Memory B cell (primary cell): ENCODE results near the gene ACSF3.
A peak's percentile ranks its signal among the peaks of the same experiment; 100 is the strongest.

Experiments used
- ATAC-seq: fragments of 150-1000 bp; cut with Tn5 transposase; 2 replicates; pipeline ENCODE4 v1.10.0; 2021; ENCODE audit warnings: low read depth, mild to moderate bottlenecking, moderate library complexity
- DNase-seq, 2 donors: peaks; one replicate each; pipeline ENCODE4 v3.0.0; 2022; ENCODE audit warnings: low spot score in 2 of 2
- H3K27ac Mint-ChIP-seq: one replicate; pipeline ENCODE4 v1.8.0; 2022; ENCODE audit warnings: mild to moderate bottlenecking, moderate library complexity, mixed read lengths
- H3K27me3 Mint-ChIP-seq: one replicate; pipeline ENCODE4 v1.8.0; 2022; ENCODE audit warnings: mixed read lengths
- H3K36me3 Mint-ChIP-seq: one replicate; pipeline ENCODE4 v1.8.0; 2022; ENCODE audit warnings: mild to moderate bottlenecking, mixed read lengths
- H3K4me1 Mint-ChIP-seq: one replicate; pipeline ENCODE4 v1.8.0; 2022; ENCODE audit warnings: mixed read lengths
- H3K4me3 Mint-ChIP-seq: one replicate; pipeline ENCODE4 v1.8.0; 2022; ENCODE audit warnings: mild to moderate bottlenecking, moderate library complexity, mixed read lengths
- H3K9me3 Mint-ChIP-seq: one replicate; pipeline ENCODE4 v1.8.0; 2022; ENCODE audit warnings: mixed read lengths

ACSF3 gene

DNA sequence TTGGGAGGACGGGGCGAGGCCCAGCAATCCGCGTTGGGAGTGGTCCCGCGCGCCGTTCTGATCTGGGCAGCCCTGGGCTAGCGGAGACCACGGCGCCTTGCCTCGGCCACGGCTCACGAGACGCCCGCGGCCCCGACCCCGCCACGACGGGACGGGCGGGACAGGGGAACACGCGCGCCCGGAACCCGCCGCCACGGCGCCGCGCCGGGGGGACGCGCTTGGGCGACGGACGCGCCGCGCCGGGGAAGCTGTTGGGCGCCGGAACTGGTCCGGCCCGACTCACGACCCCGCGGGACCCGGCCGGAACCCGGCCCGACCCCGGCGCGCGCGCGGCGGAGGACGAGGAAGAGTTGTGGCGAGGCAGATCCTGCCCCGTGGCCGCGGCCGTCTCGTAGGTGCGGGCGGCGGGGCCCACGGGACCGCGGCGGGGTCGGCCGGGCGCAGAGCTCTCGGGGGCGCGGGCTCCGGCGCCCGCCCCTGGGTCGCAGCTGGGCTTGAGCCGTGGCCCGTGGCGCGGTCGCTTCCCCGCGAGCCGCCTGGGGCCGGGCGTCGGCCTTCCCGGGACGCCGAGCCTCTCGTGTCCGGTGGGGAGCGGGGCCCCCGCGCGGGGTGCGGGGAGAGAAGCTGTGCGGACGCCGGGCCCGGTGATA is at the start of gene ACSF3:
TSS of gene ACSF3 (plus strand) at position 251 of the 650 bp plus-strand sequence. CDS start 6,830 bp downstream, outside the sequence.
- Mint-ChIP-seq H3K27ac (peak within 1 kb of the TSS; percentile 74), H3K4me1 (peaks cover 42% of the 10 kb centered on the region), H3K4me3 (peak within 1 kb of the TSS; percentile 96), H3K36me3 (peaks cover 3% of the 10 kb centered on the region), H3K9me3 (no peaks in the 10 kb centered on the region), H3K27me3 (peaks cover 10% of the 10 kb centered on the region)
- ATAC-seq: peak; percentile 55
- DNase-seq: peak; percentile 65 to 77

DNA sequence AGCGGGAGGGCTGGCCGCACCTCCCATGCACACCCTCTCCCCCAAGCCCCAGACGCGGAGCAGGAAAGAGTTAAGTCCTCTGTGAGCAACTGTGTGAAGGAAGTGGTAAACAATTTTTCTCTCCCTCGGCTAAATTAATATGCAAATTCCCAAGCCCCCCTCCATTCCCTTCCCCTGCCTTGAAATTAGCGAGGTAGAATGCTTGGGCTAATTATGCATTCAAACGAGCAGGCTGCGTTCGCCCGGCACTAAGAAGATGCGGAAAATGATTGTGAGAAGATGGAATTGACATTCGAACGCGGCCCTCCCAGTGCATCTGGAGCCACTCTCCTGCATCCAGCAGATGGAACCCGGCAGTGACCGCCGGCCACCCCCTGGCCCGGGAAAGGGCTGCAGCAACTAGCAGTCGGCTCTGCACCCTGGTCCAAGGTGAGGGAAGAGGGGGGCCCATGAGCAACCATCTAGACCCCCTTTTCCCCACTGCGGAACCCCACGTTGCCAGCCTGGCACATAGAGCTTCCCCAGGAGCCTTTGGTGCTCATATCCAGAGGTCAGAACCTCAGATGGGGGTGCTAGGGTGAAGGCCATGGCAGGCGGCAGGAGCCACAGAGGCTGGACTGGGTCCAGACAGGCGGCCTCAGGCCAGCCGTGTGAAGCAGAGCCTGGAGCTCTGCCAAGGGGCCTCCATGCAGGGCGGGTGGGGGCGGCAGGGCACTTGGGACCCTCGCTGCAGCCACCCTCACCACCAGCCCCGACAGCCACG is 49.1 kb upstream of the ACSF3 start:
- Mint-ChIP-seq H3K4me3 (no peak overlapping the region), H3K27me3 (peaks cover 10% of the 10 kb centered on the region), H3K4me1 (peaks cover 14% of the 10 kb centered on the region), H3K36me3 (peaks cover 2% of the 10 kb centered on the region), H3K27ac (no peak overlapping the region), H3K9me3 (peaks cover 3% of the 10 kb centered on the region)
- no peak for ATAC-seq
- DNase-seq: no peak

GRCh38 chr16:89045181-89045815 is 48.4 kb upstream of the ACSF3 start:
- peaks cover 12% of the 10 kb centered on the region for H3K27me3 Mint-ChIP-seq
- ATAC-seq: no peak
- H3K4me1 Mint-ChIP-seq: peaks cover 16% of the 10 kb centered on the region
- H3K9me3 Mint-ChIP-seq: peaks cover 3% of the 10 kb centered on the region
- no peak for DNase-seq
- H3K4me3 Mint-ChIP-seq: no peak overlapping the region
- peaks cover 2% of the 10 kb centered on the region for H3K36me3 Mint-ChIP-seq
- no peak overlapping the region for H3K27ac Mint-ChIP-seq

GRCh38 chr16:89045881-89046280 is 47.8 kb upstream of the ACSF3 start:
- ATAC-seq (no peak), DNase-seq (no peak)
- Mint-ChIP-seq H3K27me3 (peaks cover 12% of the 10 kb centered on the region), H3K27ac (no peak overlapping the region), H3K4me1 (peaks cover 13% of the 10 kb centered on the region), H3K4me3 (no peak overlapping the region), H3K9me3 (peaks cover 3% of the 10 kb centered on the region), H3K36me3 (peaks cover 2% of the 10 kb centered on the region)

- peaks cover 13% of the 10 kb centered on the region for H3K4me1 Mint-ChIP-seq
- peaks cover 2% of the 10 kb centered on the region for H3K36me3 Mint-ChIP-seq
- DNase-seq (no peak), ATAC-seq (no peak)
- peaks cover 3% of the 10 kb centered on the region for H3K9me3 Mint-ChIP-seq
- H3K4me3 Mint-ChIP-seq: no peak overlapping the region
- H3K27me3 Mint-ChIP-seq: peaks cover 12% of the 10 kb centered on the region
- H3K27ac Mint-ChIP-seq: no peak overlapping the region
These were observed 47.2 kb upstream of the ACSF3 start for GRCh38 chr16:89046491-89046890.

DNA sequence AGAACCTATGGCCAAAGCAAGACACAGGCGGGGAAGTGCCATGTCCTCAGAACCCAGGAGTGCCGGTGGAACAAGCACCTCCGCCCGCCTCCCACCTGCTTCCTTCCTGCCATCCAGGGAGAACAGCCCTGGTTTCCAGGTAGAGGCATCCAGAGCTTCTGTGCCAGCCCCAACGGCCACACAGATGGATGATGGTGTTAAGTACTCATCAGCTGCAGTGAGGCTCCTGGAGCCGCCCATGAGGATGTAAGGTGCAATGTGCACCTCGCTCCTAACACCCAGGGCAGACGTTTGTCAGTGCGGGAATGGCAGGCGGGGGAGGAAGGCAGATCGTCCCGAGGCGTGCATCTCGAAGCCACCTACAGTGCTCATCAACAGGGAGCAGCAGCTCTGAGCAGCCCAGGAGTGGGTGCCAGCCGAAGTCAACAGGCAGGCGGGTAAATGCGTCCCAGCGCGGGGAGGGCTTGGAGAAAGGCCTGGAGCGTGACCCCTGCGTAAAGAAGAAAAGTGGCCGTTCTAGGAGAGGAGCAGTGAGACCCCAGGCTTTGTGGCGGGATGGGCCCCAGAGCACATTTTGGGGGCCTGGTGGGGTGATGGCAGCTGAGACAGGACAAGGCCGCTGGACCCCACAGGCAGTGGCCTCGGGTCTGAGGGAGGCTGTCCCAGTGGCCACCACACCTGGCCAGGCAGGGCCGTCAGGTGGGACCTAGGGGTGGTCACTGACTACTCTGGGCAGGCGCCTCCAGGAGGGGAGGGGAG is 46.1 kb upstream of the ACSF3 start:
- Mint-ChIP-seq H3K9me3 (peaks cover 3% of the 10 kb centered on the region), H3K4me3 (no peak overlapping the region), H3K4me1 (peaks cover 13% of the 10 kb centered on the region), H3K27me3 (peaks cover 12% of the 10 kb centered on the region), H3K36me3 (peaks cover 2% of the 10 kb centered on the region), H3K27ac (no peak overlapping the region)
- DNase-seq (no peak), ATAC-seq (no peak)

DNA sequence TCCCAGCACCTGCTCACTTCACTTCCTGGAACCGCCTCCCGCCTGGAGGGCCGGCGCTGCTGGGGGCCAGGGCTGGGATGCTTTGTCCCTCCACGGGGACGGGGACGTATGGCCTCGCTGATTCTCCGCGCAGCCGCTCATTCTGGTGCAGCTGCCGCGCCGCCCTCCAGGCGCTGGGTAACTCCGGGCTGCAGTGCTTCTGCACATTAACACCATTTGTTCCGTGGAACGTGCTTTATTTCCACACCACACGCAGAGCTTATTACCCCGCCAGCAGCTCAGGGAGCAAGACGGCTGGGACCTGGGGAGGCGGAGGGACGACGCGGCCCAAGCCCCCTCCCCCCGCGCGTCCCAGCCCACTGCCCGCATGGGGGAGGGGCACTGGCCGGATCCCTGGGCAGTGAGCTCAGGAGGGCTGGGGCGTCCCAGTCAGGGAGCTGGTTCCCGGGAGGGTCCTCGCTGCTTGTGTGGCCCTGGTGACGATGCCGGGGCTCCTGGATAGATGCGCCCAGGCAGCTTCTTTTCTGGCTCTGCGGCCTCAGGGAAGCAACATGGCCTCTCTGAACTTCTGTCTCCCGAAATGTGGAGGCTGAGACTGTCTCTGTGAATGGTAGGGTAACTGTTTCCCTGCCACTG is 45.4 kb upstream of the ACSF3 start:
- H3K27me3 Mint-ChIP-seq: peaks cover 14% of the 10 kb centered on the region
- peaks cover 2% of the 10 kb centered on the region for H3K36me3 Mint-ChIP-seq
- peaks cover 3% of the 10 kb centered on the region for H3K9me3 Mint-ChIP-seq
- peaks cover 15% of the 10 kb centered on the region for H3K4me1 Mint-ChIP-seq
- ATAC-seq (no peak), DNase-seq (no peak)
- no peak overlapping the region for H3K27ac Mint-ChIP-seq
- no peak overlapping the region for H3K4me3 Mint-ChIP-seq

DNA sequence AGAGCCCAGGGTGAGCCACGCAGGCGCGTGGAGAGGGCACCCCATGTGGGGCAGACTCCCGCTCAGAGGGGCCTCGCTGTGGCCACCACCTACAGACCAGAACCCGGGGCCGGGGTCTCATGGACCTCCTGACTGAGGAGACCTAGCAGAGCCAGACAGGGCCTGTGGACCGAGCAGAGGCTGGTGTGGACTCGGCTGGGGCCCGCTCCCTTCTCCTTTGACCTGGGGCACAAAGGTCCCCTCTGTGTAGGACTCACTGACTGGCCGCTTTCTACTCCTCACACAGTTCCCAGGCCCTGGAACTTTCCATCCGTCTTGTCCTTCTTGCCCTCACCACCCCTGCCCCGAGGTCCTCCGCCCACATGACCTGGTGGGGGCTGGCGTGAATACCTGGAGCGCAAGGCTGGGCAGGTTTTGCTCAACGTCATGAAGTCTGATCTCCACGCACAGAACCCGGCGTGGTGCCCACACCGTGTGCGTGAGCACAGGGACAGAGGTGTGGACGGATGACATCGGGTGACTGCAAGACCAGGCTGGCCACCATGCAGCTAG is 44.7 kb upstream of the ACSF3 start:
- H3K4me1 Mint-ChIP-seq: peaks cover 17% of the 10 kb centered on the region
- peaks cover 16% of the 10 kb centered on the region for H3K27me3 Mint-ChIP-seq
- ATAC-seq: no peak
- H3K36me3 Mint-ChIP-seq: peaks cover 2% of the 10 kb centered on the region
- no peak overlapping the region for H3K4me3 Mint-ChIP-seq
- no peak overlapping the region for H3K27ac Mint-ChIP-seq
- peaks cover 3% of the 10 kb centered on the region for H3K9me3 Mint-ChIP-seq
- DNase-seq: no peak

DNA sequence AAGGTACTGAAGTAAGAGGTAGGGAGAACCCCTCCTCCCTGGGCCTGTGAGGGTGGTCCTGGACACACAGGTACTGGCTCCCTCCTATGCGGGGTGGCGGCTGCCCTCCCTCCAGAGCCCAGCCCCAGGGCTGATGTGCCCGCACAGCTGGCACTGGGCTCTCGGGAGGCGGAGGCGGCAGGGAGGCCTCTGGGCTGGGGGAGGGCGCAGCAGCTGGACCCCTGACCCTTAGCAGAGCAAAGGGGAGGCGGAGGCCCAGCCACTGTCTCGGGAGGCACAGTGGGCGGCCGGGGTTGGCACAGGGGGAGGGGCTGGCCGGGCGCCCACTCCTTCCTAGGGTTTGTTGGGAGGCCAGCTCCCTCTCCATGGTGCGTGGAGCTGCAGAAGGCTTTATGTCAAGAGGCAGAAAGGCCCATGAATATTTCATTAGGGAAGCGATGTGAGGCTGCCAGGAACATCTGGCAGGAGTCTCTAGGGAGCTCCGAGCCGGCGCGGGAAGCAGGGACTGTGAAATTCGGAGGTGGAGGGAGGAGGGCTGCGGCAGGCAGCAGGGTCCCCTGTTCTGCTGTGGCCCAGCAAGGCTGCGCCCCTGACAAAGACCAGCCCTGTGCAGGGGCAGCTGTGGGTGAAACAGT is 44.1 kb upstream of the ACSF3 start:
- ATAC-seq (no peak), DNase-seq (no peak)
- Mint-ChIP-seq H3K27ac (no peak overlapping the region), H3K27me3 (peaks cover 15% of the 10 kb centered on the region), H3K4me3 (no peak overlapping the region), H3K4me1 (peaks cover 13% of the 10 kb centered on the region), H3K9me3 (peaks cover 3% of the 10 kb centered on the region), H3K36me3 (peaks cover 2% of the 10 kb centered on the region)

DNA sequence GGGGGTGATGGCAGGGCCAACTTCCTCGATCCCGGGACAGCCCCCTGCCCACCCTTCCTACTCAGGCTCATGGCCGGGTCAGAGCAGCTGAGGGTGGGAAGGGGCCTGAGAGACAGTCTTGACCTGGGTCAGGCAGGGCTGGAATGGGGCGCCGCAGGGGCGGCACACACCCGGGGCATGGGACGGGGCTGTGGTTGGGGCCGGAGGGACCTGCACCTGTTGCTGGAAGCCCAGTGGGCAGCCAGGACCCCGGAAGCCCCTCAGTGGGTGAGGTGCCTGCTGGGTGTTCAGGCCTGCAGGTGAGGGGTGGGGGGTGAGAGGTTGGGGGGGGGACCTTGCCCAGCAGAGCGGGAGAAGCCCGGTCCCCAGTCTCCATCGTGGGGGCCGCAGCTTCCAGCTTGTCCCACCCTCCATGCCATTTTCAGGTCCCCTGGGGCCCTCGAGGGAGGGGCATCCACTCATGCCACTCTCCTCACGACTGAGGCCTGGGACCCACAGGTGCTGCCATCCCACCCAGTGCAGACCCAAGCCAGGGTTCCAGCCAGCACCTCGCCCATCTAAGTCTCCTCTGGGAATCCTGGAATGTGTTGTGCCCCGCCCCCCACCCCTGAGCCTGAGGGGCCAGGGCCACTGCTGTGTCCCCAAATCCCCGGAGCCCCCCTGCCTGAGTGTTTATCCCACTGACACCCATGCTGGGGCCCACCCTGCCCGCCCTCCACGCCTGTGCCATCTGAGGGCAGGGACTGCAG is 43.4 kb upstream of the ACSF3 start:
- Mint-ChIP-seq H3K9me3 (peaks cover 3% of the 10 kb centered on the region), H3K36me3 (peaks cover 2% of the 10 kb centered on the region), H3K4me3 (no peak overlapping the region), H3K27me3 (peaks cover 15% of the 10 kb centered on the region), H3K4me1 (peaks cover 13% of the 10 kb centered on the region), H3K27ac (no peak overlapping the region)
- ATAC-seq (no peak), DNase-seq (no peak)

GRCh38 chr16:89050868-89051311 is 42.8 kb upstream of the ACSF3 start:
- peaks cover 11% of the 10 kb centered on the region for H3K4me1 Mint-ChIP-seq
- H3K27me3 Mint-ChIP-seq: peaks cover 12% of the 10 kb centered on the region
- H3K27ac Mint-ChIP-seq: no peak overlapping the region
- DNase-seq: no peak
- H3K4me3 Mint-ChIP-seq: no peak overlapping the region
- peaks cover 2% of the 10 kb centered on the region for H3K36me3 Mint-ChIP-seq
- no peak for ATAC-seq
- H3K9me3 Mint-ChIP-seq: peaks cover 2% of the 10 kb centered on the region

- H3K9me3 Mint-ChIP-seq: no peaks in the 10 kb centered on the region
- H3K27me3 Mint-ChIP-seq: peaks cover 10% of the 10 kb centered on the region
- no peak overlapping the region for H3K4me3 Mint-ChIP-seq
- no peak overlapping the region for H3K27ac Mint-ChIP-seq
- peaks cover 7% of the 10 kb centered on the region for H3K4me1 Mint-ChIP-seq
- DNase-seq (no peak), ATAC-seq (no peak)
- H3K36me3 Mint-ChIP-seq: no peaks in the 10 kb centered on the region
These were observed 42.0 kb upstream of the ACSF3 start for GRCh38 chr16:89051521-89052166.
